ENCODE results near the gene GYG1.

The GYG1 gene

DNA sequence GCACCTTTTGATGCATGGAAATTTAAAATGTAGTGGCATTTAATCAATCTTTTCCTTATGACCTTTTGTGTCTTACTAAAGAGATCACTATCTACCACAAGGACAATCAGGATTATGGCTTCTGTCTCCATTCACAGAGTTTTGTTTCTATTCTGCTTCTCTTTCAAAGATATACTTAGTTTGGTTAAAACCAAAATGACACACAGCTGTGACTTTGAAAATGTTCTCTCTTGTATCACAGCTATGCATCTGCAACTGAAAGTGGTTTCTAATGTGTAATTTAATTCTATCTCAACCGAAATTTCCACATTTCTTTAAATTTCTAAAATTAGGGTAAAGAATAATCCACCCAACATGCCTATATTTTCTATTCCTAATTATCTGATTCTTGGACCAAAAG, 67.3 kb downstream of the GYG1 start:
- H3K4me3 ChIP-seq (ENCODE audit: low read length): no peak overlapping the region
- no peak for DNase-seq (ENCODE audit: low read depth)
- TF ChIP-seq, protein P1, sequence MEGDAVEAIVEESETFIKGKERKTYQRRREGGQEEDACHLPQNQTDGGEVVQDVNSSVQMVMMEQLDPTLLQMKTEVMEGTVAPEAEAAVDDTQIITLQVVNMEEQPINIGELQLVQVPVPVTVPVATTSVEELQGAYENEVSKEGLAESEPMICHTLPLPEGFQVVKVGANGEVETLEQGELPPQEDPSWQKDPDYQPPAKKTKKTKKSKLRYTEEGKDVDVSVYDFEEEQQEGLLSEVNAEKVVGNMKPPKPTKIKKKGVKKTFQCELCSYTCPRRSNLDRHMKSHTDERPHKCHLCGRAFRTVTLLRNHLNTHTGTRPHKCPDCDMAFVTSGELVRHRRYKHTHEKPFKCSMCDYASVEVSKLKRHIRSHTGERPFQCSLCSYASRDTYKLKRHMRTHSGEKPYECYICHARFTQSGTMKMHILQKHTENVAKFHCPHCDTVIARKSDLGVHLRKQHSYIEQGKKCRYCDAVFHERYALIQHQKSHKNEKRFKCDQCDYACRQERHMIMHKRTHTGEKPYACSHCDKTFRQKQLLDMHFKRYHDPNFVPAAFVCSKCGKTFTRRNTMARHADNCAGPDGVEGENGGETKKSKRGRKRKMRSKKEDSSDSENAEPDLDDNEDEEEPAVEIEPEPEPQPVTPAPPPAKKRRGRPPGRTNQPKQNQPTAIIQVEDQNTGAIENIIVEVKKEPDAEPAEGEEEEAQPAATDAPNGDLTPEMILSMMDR (conservative IDR thresholded peaks at IDR 0.05; ENCODE audit: low read length): no peak

GRCh38 chr3:149061776-149062175, 70.4 kb downstream of the GYG1 start:
- TF ChIP-seq, protein P1 (conservative IDR thresholded peaks at IDR 0.05; ENCODE audit: low read length): no peak
- H3K4me3 ChIP-seq (ENCODE audit: low read length): no peak overlapping the region
- no peak for DNase-seq (ENCODE audit: low read depth)

DNA sequence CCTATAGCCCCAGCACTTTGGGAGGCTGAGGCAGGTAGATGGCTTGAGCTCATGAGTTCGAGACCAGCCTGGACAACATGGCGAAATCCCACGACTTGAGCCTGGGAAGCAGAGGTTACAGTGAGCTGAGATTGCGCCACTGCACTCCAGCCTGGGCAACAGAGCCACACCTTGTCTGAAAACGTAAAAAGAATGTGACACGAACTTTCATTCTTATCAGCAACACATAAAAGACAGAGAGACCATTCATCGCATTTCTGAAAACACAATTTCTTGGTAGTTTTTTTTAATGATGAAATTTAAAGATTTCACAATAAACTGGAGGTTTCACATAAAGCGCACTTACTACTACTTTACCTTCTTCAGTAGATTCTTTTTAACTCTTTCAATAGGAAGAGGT, 76.5 kb downstream of the GYG1 start:
- no peak for DNase-seq (ENCODE audit: low read depth)
- H3K4me3 ChIP-seq (ENCODE audit: low read length): no peak overlapping the region
- TF ChIP-seq, protein P1 (conservative IDR thresholded peaks at IDR 0.05; ENCODE audit: low read length): no peak
